ENCODE measurements around the gene RFC1. TPM values are rescaled to one million over a fixed set of nuclear protein-coding genes. Genes with fewer than 3 reads are reported as not detected.
"Not testable (repeated sequence)": the region's sequence is repeated elsewhere in the genome, so short reads cannot be mapped to it uniquely, and the experiment has no call there.

RFC1 gene
- total and polyA plus RNA-seq, 4 donors, result 13.3 to 45.2 (median 30.8) TPM

GRCh38 chr4:39406763-39407583, 40.8 kb upstream of the RFC1 start, which contains the start of gene KLB:
TSS of gene KLB (plus strand) at chr4:39406930. CDS start at chr4:39406950, 20 bp downstream.
- peak within 1 kb of the TSS; percentile 80 to 84 for H3K27ac ChIP-seq (ENCODE audit: low read depth in 1 of 2, low read length in 2 of 2)
- peak within 1 kb of the TSS; percentile 73 to 93 for H3K9ac ChIP-seq (ENCODE audit: low read depth in 1 of 2, low read length in 2 of 2)
- H3K4me3 ChIP-seq (ENCODE audit: low read depth in 1 of 3, low read length in 3 of 3), result peak within 1 kb of the TSS; percentile 59 to 85 (median 78)
- 21% methylated on average over 12 of the region's 12 CpGs for WGBS
- TF ChIP-seq SP1 (IDR thresholded peaks at IDR 0.05) (peak; percentile 65), TAF1 (conservative IDR thresholded peaks at IDR 0.05) (peak; percentile 99), RAD21 (IDR thresholded peaks at IDR 0.05) (peak; percentile 61 to 64), YY1 (IDR thresholded peaks at IDR 0.05) (peak; percentile 71), FOXA1 (IDR thresholded peaks at IDR 0.05) (no peak), REST (IDR thresholded peaks at IDR 0.05) (peak; percentile 95), RXRA (IDR thresholded peaks at IDR 0.05) (peak; percentile 58 to 74), GABPA (IDR thresholded peaks at IDR 0.05 in 1 of 2, conservative IDR thresholded peaks at IDR 0.05 in 1 of 2) (no peak), FOXA2 (IDR thresholded peaks at IDR 0.05) (no peak), MAX (IDR thresholded peaks at IDR 0.05) (no peak), CTCF (IDR thresholded peaks at IDR 0.05; ENCODE audit: low read depth, low read length, missing input control) (no peak), NR2F2 (IDR thresholded peaks at IDR 0.05) (no peak), HNF4A (conservative IDR thresholded peaks at IDR 0.05) (peak; percentile 20 to 59), EGR1 (IDR thresholded peaks at IDR 0.05; ENCODE audit: low read depth in 2 of 2) (no peak), HNF4G (IDR thresholded peaks at IDR 0.05) (no peak), JUND (IDR thresholded peaks at IDR 0.05) (peak; percentile 31 to 39)
- TF ChIP-seq, protein P1, sequence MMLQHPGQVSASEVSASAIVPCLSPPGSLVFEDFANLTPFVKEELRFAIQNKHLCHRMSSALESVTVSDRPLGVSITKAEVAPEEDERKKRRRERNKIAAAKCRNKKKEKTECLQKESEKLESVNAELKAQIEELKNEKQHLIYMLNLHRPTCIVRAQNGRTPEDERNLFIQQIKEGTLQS (IDR thresholded peaks at IDR 0.05), result peak; percentile 63
- TF ChIP-seq, protein P2, sequence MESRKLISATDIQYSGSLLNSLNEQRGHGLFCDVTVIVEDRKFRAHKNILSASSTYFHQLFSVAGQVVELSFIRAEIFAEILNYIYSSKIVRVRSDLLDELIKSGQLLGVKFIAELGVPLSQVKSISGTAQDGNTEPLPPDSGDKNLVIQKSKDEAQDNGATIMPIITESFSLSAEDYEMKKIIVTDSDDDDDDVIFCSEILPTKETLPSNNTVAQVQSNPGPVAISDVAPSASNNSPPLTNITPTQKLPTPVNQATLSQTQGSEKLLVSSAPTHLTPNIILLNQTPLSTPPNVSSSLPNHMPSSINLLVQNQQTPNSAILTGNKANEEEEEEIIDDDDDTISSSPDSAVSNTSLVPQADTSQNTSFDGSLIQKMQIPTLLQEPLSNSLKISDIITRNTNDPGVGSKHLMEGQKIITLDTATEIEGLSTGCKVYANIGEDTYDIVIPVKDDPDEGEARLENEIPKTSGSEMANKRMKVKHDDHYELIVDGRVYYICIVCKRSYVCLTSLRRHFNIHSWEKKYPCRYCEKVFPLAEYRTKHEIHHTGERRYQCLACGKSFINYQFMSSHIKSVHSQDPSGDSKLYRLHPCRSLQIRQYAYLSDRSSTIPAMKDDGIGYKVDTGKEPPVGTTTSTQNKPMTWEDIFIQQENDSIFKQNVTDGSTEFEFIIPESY (IDR thresholded peaks at IDR 0.05), result peak; percentile 46
- H3K4me1 ChIP-seq (ENCODE audit: control insufficient read depth in 4 of 4, insufficient read depth in 4 of 4, low read length in 3 of 4), result peaks cover 0 to 3% (median under 1%) of the 10 kb centered on the region in 4 donors
- H3K9me3 ChIP-seq (ENCODE audit: control insufficient read depth in 4 of 4, low read length in 3 of 4), result no peaks in the 10 kb centered on the region
- no peaks in the 10 kb centered on the region for H3K36me3 ChIP-seq (ENCODE audit: control insufficient read depth in 4 of 4, insufficient read depth in 3 of 4, low read depth in 1 of 4, low read length in 3 of 4)
- peak; percentile 68 for DNase-seq (ENCODE audit: low spot score)
- no peaks in the 10 kb centered on the region for H3K27me3 ChIP-seq (ENCODE audit: control insufficient read depth in 4 of 4, insufficient read depth in 4 of 4, low read length in 3 of 4)

DNA sequence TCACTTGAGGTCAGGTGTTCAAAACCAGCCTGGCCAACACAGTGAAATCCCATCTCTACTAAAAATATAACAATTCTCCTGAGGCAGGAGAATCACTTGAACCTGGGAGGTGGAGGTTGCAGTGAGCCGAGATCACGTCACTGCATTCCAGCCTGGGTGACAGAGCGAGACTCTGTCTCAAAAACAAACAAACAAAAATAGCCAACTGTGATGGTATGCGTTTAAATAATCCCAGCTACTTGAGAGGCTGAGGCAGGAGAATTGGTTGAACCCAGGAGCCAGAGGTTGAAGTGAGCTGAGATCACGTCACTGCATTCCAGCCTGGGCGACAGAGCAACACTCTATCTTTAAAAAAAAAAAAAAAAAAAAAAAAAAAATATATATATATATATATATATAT, 35.5 kb upstream of the RFC1 start:
- WGBS, result 89% methylated on average over 6 of the region's 6 CpGs
- H3K9ac ChIP-seq (ENCODE audit: low read depth in 1 of 2, low read length in 2 of 2); H3K27me3 ChIP-seq (ENCODE audit: control insufficient read depth in 4 of 4, insufficient read depth in 4 of 4, low read length in 3 of 4); H3K27ac ChIP-seq (ENCODE audit: low read depth in 1 of 2, low read length in 2 of 2); H3K4me1 ChIP-seq (ENCODE audit: control insufficient read depth in 4 of 4, insufficient read depth in 4 of 4, low read length in 3 of 4); DNase-seq (ENCODE audit: low spot score); H3K9me3 ChIP-seq (ENCODE audit: control insufficient read depth in 4 of 4, low read length in 3 of 4); H3K36me3 ChIP-seq (ENCODE audit: control insufficient read depth in 4 of 4, insufficient read depth in 3 of 4, low read depth in 1 of 4, low read length in 3 of 4); H3K4me3 ChIP-seq (ENCODE audit: low read depth in 1 of 3, low read length in 3 of 3): not testable (repeated sequence)

All from liver (tissue), 9 donors.